ENCODE data around the gene FRMD8. TPM values are rescaled to one million over a fixed set of nuclear protein-coding genes. Genes with fewer than 3 reads are reported as not detected.

The FRMD8 gene
- total and polyA plus RNA-seq, 2 of the 8 experiments (the other 6 are each of a cell fraction or from before 2014, with no cell fraction given), result 15.0 to 19.2 TPM

DNA sequence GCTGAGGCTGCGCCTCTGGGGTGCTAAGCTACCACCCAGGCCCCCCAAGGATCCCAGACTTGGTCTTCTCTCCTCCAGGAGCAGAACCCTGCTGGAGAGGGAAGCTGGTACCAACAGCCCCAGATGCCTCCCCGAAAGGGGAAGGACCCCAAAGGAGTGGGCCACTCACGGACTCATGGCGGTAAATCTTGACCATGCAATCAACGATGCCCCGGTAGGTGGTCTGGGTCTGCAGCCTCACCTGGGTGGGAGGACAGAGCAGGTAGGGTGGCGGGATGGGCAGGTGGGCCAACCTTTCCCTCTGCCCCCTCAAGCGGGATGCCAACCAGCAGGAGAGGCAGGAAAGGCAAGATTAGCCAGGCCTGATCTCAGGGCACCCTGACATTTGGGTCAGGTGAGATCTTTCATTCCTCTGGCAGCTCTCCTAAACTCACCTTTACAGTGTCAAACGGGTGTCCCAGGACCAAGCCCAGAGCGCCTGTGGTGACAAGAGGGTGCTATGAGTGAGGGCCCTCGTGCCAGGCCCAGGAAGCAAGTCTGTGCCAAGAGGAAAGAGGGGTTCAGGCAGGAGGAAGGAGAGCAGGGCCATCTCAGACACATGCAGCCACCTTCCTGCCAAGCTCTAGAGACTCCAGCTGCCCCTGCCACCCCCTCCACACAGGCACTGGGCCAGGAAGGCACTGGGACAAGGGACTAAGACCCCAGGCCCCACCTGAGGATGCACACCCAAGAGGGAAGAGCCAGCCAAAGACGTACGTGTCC is 6.6 kb upstream of the FRMD8 start (continued):
- TF ChIP-seq RXRA (IDR thresholded peaks at IDR 0.05; ENCODE audit: insufficient read depth, low read depth, low read length) (no peak), SRF (IDR thresholded peaks at IDR 0.05; ENCODE audit: low read depth, low read length) (no peak), CBX8 (IDR thresholded peaks at IDR 0.05; ENCODE audit: borderline replicate concordance, low read depth, low read length) (no peak), CTBP2 (IDR thresholded peaks at IDR 0.05; ENCODE audit: borderline replicate concordance, insufficient read depth, insufficient read length, low read length) (no peak)
- TF ChIP-seq, protein P1, sequence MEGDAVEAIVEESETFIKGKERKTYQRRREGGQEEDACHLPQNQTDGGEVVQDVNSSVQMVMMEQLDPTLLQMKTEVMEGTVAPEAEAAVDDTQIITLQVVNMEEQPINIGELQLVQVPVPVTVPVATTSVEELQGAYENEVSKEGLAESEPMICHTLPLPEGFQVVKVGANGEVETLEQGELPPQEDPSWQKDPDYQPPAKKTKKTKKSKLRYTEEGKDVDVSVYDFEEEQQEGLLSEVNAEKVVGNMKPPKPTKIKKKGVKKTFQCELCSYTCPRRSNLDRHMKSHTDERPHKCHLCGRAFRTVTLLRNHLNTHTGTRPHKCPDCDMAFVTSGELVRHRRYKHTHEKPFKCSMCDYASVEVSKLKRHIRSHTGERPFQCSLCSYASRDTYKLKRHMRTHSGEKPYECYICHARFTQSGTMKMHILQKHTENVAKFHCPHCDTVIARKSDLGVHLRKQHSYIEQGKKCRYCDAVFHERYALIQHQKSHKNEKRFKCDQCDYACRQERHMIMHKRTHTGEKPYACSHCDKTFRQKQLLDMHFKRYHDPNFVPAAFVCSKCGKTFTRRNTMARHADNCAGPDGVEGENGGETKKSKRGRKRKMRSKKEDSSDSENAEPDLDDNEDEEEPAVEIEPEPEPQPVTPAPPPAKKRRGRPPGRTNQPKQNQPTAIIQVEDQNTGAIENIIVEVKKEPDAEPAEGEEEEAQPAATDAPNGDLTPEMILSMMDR (IDR thresholded peaks at IDR 0.05; ENCODE audit: control extremely low read depth in 1 of 3, insufficient read depth in 1 of 3, low read depth in 1 of 3, low read length in 3 of 3), result no peak

Measured in H1 (cell line).